Measurements from ENCODE around the gene NTSR1.

DNA sequence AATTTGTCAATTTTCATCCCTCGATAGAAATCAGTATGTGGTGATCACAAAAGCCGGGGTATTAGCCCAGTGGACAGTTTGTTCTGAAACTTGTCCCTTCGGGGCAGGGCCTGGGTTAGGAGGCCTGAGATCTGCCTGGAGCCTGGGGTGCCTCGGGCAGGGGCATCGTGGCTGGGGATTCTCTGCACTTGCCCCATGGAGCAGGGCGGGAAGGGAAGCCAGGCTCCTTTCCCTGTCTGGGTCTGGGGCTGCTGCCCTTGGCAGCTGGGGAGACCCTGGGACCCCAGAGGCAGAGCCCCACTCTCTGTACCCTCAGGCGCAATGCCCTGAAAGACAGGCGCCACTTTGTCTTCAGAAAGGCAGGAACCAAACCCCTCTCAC lies 27.4 kb downstream of the NTSR1 start:
- TF ChIP-seq EP300 (IDR thresholded peaks at IDR 0.05) (no peak), CTCF (IDR thresholded peaks at IDR 0.05) (no peak), POLR2A (IDR thresholded peaks at IDR 0.05) (no peak)

Measured in sigmoid colon (tissue), 4 donors.